A549 (cell line): ENCODE data around the gene REG3G. TPM values are rescaled to one million over a fixed set of nuclear protein-coding genes. Genes with fewer than 3 reads are reported as not detected.

Source experiments
- ATAC-seq, 2 experiments: fragments of 200-7000 bp in 1 of 2; fragments of >200 bp in 1 of 2; cut with Nextera tagmentation in 1 of 2; cut with Tn5 transposase in 1 of 2; 3 replicates each; pipeline versions ENCODE4 v1.8.0 to v1.9.1; 2018 to 2020; ENCODE audit warnings: mild to moderate bottlenecking in 1 of 2, moderate library complexity in 1 of 2
- CTCF ChIA-PET: fragments of 300-600 bp; sonication (Branson Sonifier 250); formaldehyde crosslinking; extraction: SDS; loops from one replicate; lab custom pipeline; 2021; ENCODE audit warnings: antibody characterized with exemption, inconsistent platforms; lab: Yijun Ruan, JAX
- POLR2A ChIA-PET: fragments of 350-600 bp; formaldehyde crosslinking; extraction: SDS; loops from one replicate; lab custom pipeline; 2021; ENCODE audit warnings: antibody characterized with exemption, inconsistent platforms; lab: Yijun Ruan, JAX
- DNase-seq, 2 experiments: peaks; one replicate each; pipeline versions ENCODE4 v3.0.0 to v3.0.0-alpha.2; 2011 to 2016; ENCODE audit warnings: low read depth in 1 of 2, low spot score in 1 of 2
- FAIRE-seq: peaks from 2 replicates; lab custom pipeline; 2011; peaks lifted over from hg19 to GRCh38; lab: Jason Lieb, UNC
- H3K27ac ChIP-seq, 2 experiments: fragments of >200 bp; sonication (Bioruptor Twin); formaldehyde crosslinking; 3 replicates each; pipeline ENCODE4 v1.5.1; 2016 to 2017
- H3K4me1 ChIP-seq: fragments of >200 bp; sonication (Bioruptor Twin); formaldehyde crosslinking; 3 replicates; pipeline ENCODE4 v1.6.1; 2016
- H3K4me2 ChIP-seq: fragments of >200 bp; sonication (Bioruptor Twin); formaldehyde crosslinking; 3 replicates; pipeline ENCODE4 v1.6.1; 2016
- H3K4me3 ChIP-seq: fragments of >200 bp; sonication (Bioruptor Twin); formaldehyde crosslinking; 3 replicates; pipeline ENCODE4 v1.5.1; 2016
- H3K9me3 ChIP-seq: fragments of >200 bp; sonication (Bioruptor Twin); formaldehyde crosslinking; 3 replicates; pipeline ENCODE4 v1.6.1; 2016
- BHLHE40 ChIP-seq: IDR thresholded peaks from 2 replicates; pipeline ENCODE4 v1.6.1; 2012; ENCODE audit warnings: low read depth, low read length, inconsistent platforms
- CBX8 ChIP-seq: fragments of 200-600 bp; sonication (generic); IDR thresholded peaks from 2 replicates; pipeline ENCODE4 v1.6.1; 2016
- CEBPB ChIP-seq, 2 experiments: fragments of >200 bp in 1 of 2; sonication (Bioruptor Twin) in 1 of 2; formaldehyde crosslinking in 1 of 2; IDR thresholded peaks; 2 replicates each; pipeline ENCODE4 v1.6.1; 2012 to 2016
- EP300 ChIP-seq, 2 experiments: fragments of >200 bp; sonication (Bioruptor Twin); formaldehyde crosslinking; IDR thresholded peaks; 2 replicates in 1 of 2; 3 replicates in 1 of 2; pipeline ENCODE4 v1.6.1; 2016 to 2017
- ESRRA ChIP-seq: fragments of 150-350 bp; IDR thresholded peaks from 2 replicates; pipeline ENCODE4 v1.6.1; 2014; ENCODE audit warnings: mild to moderate bottlenecking, low read length, borderline replicate concordance
- HOXB13 ChIP-seq: fragments of 250-450 bp; sonication (Bioruptor Pico); IDR thresholded peaks from 2 replicates; pipeline ENCODE4 v1.5.0; 2020; ENCODE audit warnings: low read depth, mild to moderate bottlenecking, moderate library complexity
- MAFK ChIP-seq: fragments of 450-650 bp; IDR thresholded peaks from 2 replicates; pipeline ENCODE4 v1.6.1; 2014; ENCODE audit not compliant: partially characterized antibody
- NR3C1 ChIP-seq: fragments of >200 bp; sonication (Bioruptor Twin); formaldehyde crosslinking; IDR thresholded peaks from 3 replicates; pipeline ENCODE4 v1.6.1; 2017
- POLR2AphosphoS2 ChIP-seq: conservative IDR thresholded peaks from 2 replicates; pipeline ENCODE4 v1.6.1; 2012; ENCODE audit warnings: low read length, improper control_type of control experiment, inconsistent platforms
- RARB ChIP-seq: fragments of 250-450 bp; sonication (Bioruptor Pico); IDR thresholded peaks from 2 replicates; pipeline ENCODE4 v1.8.0; 2021; ENCODE audit warnings: mild to moderate bottlenecking, moderate library complexity
- RCOR1 ChIP-seq: fragments of 150-350 bp; IDR thresholded peaks from 2 replicates; pipeline ENCODE4 v1.6.1; 2014; ENCODE audit warnings: antibody characterized with exemption, low read length, low read depth
- RNF2 ChIP-seq: fragments of 200-600 bp; sonication (generic); IDR thresholded peaks from 2 replicates; pipeline ENCODE4 v1.6.1; 2016; ENCODE audit warnings: low read depth, mild to moderate bottlenecking, antibody characterized with exemption, moderate library complexity, borderline replicate concordance
- TFCP2L1 ChIP-seq: fragments of 250-450 bp; sonication (Bioruptor Pico); IDR thresholded peaks from 2 replicates; pipeline ENCODE4 v1.5.0; 2021; ENCODE audit warnings: mild to moderate bottlenecking
- ZC3H11A ChIP-seq: fragments of 450-650 bp; IDR thresholded peaks from 2 replicates; pipeline ENCODE4 v1.6.1; 2014; ENCODE audit warnings: antibody characterized with exemption, mild to moderate bottlenecking
- ZFP36 ChIP-seq: fragments of 450-650 bp; IDR thresholded peaks from 2 replicates; pipeline ENCODE4 v1.6.1; 2014; ENCODE audit warnings: borderline replicate concordance; ENCODE audit not compliant: partially characterized antibody
- ZNF302 ChIP-seq: fragments of 250-450 bp; sonication (Bioruptor Pico); IDR thresholded peaks from 2 replicates; pipeline ENCODE4 v1.9.0; 2021; ENCODE audit warnings: inconsistent platforms, mild to moderate bottlenecking, moderate library complexity
- WGBS: methylation state at CpG from one replicate; pipeline ENCODE4 v1.1.6; 2017; ENCODE audit errors: missing lambda C conversion rate; 5-methylcytosine and 5-hydroxymethylcytosine counted together
- polyA plus RNA-seq, 4 experiments: library from polyadenylated mRNA; depleted of rRNA in 3 of 4; stranded (reverse); fragments of >200 nt; fragmentation: RNase III in 1 of 4; extraction: RNeasy Plus Mini Kit Qiagen cat#74134 plus additional on column Dnase treatment in 1 of 4; gene quantifications; 2 replicates in 3 of 4; 3 replicates in 1 of 4; pipeline ENCODE4 v1.2.3, GENCODE V29; 2011 to 2017
- TF ChIP-seq, protein P1 (sequence below): fragments of >200 bp; sonication (Bioruptor Twin); formaldehyde crosslinking; IDR thresholded peaks from 3 replicates; pipeline ENCODE4 v1.5.1; 2016
- TF ChIP-seq, protein P2 (sequence below): fragments of >200 bp; sonication (Bioruptor Twin); formaldehyde crosslinking; IDR thresholded peaks from 2 replicates; pipeline ENCODE4 v1.6.1; 2016
- TF ChIP-seq, protein P3 (sequence below): IDR thresholded peaks from 2 replicates; pipeline ENCODE4 v1.6.1; 2012
- TF ChIP-seq, protein P4 (sequence below): fragments of 200-600 bp; sonication (generic); IDR thresholded peaks from 2 replicates; pipeline ENCODE4 v1.6.1; 2016; ENCODE audit warnings: antibody characterized with exemption, mild to moderate bottlenecking, moderate library complexity
- TF ChIP-seq, protein P5 (sequence below): fragments of 450-650 bp; IDR thresholded peaks from 2 replicates; pipeline ENCODE4 v1.6.1; 2014; ENCODE audit warnings: antibody characterized with exemption

Gene REG3G
- polyA plus RNA-seq, 2 of the 4 experiments (the other 2 are of a cell fraction): not detected

DNA sequence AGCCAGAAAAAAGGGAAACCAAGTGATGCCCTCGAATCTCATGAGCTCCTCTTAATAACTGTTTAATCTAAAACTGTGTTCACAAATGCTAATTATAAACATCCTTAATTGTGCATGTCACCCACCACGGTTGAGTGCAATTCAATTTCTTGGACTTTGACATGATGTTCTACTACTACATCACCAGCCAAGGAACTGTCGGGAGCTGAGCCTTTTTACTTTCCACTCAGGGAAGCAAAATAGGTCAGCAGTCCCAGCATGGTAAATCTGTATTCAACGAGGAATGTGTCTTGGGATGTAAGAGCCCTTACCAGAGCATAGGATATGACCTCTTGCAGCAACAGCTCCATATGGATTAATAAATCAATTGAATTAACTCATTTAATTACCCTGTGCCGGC lies 20.8 kb upstream of the REG3G start:
- WGBS: 11% methylated on average over 5 of the region's 5 CpGs
- POLR2A ChIA-PET: no interaction called here
- CTCF ChIA-PET: no interaction called here
- no peak for FAIRE-seq
- no peak for ATAC-seq
- H3K27ac ChIP-seq: no peak overlapping the region
- H3K4me1 ChIP-seq: no peaks in the 10 kb centered on the region
- DNase-seq: no peak
- no peak overlapping the region for H3K4me2 ChIP-seq
- H3K9me3 ChIP-seq: no peaks in the 10 kb centered on the region; the same call in 2 of the 3 replicates
- no peak for TF ChIP-seq CEBPB (IDR thresholded peaks at IDR 0.05)
- no peak for TF ChIP-seq TFCP2L1 (CRISPR knock-in tag)
- no peak for TF ChIP-seq RCOR1
- TF ChIP-seq EP300 (IDR thresholded peaks at IDR 0.05): no peak
- TF ChIP-seq ZC3H11A: no peak
- no peak for TF ChIP-seq NR3C1
- no peak for TF ChIP-seq ZFP36
- TF ChIP-seq, protein P1, sequence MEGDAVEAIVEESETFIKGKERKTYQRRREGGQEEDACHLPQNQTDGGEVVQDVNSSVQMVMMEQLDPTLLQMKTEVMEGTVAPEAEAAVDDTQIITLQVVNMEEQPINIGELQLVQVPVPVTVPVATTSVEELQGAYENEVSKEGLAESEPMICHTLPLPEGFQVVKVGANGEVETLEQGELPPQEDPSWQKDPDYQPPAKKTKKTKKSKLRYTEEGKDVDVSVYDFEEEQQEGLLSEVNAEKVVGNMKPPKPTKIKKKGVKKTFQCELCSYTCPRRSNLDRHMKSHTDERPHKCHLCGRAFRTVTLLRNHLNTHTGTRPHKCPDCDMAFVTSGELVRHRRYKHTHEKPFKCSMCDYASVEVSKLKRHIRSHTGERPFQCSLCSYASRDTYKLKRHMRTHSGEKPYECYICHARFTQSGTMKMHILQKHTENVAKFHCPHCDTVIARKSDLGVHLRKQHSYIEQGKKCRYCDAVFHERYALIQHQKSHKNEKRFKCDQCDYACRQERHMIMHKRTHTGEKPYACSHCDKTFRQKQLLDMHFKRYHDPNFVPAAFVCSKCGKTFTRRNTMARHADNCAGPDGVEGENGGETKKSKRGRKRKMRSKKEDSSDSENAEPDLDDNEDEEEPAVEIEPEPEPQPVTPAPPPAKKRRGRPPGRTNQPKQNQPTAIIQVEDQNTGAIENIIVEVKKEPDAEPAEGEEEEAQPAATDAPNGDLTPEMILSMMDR: no peak
- TF ChIP-seq, protein P2, sequence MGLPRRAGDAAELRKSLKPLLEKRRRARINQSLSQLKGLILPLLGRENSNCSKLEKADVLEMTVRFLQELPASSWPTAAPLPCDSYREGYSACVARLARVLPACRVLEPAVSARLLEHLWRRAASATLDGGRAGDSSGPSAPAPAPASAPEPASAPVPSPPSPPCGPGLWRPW: no peak
- no peak overlapping the region for H3K4me3 ChIP-seq

DNA sequence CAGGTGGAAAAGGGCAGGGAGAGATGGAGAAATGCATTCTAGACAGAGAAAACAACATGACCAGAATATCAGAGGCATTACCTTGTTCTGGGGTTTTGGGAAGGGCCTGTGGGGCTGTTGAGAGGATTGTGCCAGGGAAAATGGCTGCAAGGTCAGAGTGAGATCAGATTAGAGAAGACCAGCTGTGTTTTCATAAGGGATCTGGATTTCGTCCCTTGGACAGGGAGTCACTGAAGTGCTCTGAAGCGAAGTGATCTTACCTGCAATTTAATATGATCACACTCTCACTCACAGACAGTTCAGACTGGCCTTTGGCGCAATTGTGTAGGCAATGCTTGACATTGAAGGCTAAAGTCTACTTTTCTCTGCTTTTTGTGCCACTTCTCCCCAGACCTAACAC lies 20.3 kb upstream of the REG3G start:
- CTCF ChIA-PET: no interaction called here
- no peak for FAIRE-seq
- no peak for ATAC-seq
- no peak for TF ChIP-seq HOXB13 (CRISPR knock-in tag)
- TF ChIP-seq, protein P3, sequence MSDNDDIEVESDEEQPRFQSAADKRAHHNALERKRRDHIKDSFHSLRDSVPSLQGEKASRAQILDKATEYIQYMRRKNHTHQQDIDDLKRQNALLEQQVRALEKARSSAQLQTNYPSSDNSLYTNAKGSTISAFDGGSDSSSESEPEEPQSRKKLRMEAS: no peak
- TF ChIP-seq ZNF302 (CRISPR knock-in tag): no peak
- TF ChIP-seq CBX8: no peak
- TF ChIP-seq, protein P4, sequence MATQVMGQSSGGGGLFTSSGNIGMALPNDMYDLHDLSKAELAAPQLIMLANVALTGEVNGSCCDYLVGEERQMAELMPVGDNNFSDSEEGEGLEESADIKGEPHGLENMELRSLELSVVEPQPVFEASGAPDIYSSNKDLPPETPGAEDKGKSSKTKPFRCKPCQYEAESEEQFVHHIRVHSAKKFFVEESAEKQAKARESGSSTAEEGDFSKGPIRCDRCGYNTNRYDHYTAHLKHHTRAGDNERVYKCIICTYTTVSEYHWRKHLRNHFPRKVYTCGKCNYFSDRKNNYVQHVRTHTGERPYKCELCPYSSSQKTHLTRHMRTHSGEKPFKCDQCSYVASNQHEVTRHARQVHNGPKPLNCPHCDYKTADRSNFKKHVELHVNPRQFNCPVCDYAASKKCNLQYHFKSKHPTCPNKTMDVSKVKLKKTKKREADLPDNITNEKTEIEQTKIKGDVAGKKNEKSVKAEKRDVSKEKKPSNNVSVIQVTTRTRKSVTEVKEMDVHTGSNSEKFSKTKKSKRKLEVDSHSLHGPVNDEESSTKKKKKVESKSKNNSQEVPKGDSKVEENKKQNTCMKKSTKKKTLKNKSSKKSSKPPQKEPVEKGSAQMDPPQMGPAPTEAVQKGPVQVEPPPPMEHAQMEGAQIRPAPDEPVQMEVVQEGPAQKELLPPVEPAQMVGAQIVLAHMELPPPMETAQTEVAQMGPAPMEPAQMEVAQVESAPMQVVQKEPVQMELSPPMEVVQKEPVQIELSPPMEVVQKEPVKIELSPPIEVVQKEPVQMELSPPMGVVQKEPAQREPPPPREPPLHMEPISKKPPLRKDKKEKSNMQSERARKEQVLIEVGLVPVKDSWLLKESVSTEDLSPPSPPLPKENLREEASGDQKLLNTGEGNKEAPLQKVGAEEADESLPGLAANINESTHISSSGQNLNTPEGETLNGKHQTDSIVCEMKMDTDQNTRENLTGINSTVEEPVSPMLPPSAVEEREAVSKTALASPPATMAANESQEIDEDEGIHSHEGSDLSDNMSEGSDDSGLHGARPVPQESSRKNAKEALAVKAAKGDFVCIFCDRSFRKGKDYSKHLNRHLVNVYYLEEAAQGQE: no peak
- TF ChIP-seq CEBPB (IDR thresholded peaks at IDR 0.05): no peak
- no peak for TF ChIP-seq RNF2
- no peak for TF ChIP-seq BHLHE40
- no peak for TF ChIP-seq ESRRA
- TF ChIP-seq EP300 (IDR thresholded peaks at IDR 0.05): no peak
- TF ChIP-seq RARB: no peak
- no peak for TF ChIP-seq POLR2AphosphoS2
- no peak for TF ChIP-seq MAFK
- TF ChIP-seq, protein P5, sequence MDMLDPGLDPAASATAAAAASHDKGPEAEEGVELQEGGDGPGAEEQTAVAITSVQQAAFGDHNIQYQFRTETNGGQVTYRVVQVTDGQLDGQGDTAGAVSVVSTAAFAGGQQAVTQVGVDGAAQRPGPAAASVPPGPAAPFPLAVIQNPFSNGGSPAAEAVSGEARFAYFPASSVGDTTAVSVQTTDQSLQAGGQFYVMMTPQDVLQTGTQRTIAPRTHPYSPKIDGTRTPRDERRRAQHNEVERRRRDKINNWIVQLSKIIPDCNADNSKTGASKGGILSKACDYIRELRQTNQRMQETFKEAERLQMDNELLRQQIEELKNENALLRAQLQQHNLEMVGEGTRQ: no peak
- H3K4me1 ChIP-seq: no peaks in the 10 kb centered on the region
- 2% methylated on average over 3 of the region's 3 CpGs for WGBS
- H3K9me3 ChIP-seq: no peaks in the 10 kb centered on the region; the same call in 2 of the 3 replicates
- H3K4me3 ChIP-seq: no peak overlapping the region
- DNase-seq: no peak
- POLR2A ChIA-PET: no interaction called here
- no peak overlapping the region for H3K4me2 ChIP-seq
- H3K27ac ChIP-seq: no peak overlapping the region
